GM19099 (cell line): Measurements from ENCODE around the gene DDX42.

Experiments used
- POLR2A ChIP-seq: IDR thresholded peaks from 3 replicates; pipeline ENCODE4 v1.6.1; 2011; ENCODE audit warnings: low read depth; ENCODE audit not compliant: insufficient read length; ENCODE audit errors: extremely low read depth

DDX42 gene

DNA sequence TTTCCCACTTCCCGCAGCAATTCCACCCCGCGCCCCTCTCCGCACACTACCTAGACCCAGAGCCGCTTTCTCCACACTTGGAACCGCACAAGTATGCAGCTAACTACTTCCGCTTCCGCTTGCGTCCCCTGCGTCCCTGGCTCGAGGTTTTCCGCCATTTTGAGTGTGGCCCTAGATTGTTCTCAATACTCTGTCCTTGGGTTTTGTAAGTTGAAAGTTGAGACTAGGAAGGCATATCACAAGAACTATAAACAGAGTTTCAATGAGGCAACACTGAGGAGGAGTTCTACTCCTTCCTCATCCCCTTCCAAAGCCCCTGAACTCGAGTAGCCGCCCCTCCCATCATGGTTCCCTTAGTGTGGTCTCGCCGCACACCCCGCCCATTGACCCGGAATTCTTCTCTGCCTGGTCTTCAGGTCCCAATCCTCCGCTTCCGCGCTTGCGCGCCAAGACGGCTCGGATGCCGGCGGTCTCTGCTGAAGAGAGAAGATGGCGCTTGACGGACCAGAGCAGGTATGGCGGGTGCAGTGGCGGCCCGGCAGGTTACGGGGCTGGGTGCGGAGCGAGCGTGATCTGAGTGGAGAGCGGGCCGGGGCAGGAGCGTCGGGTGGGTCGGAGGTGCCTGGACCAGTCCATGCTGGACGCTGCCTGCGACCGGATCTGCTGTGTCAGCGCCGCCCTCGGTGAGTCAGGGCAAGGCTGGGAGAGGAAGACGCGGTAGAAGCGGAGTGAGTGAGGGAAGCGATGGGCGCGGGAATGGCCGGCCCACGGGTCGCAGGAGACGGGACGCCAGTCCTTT lies 53.2 kb downstream of the DDX42 start, which contains the start of the genes FTSJ3 and PSMC5:
Gene FTSJ3, minus strand, starts transcription at position 662 of the 799 bp plus-strand sequence. CDS start 761 bp downstream, outside the sequence.
Gene PSMC5, plus strand, starts transcription at position 430 of the 799 bp plus-strand sequence. Its CDS starts 60 bp downstream, at position 490.
- TF ChIP-seq POLR2A, result peak; percentile 96

DNA sequence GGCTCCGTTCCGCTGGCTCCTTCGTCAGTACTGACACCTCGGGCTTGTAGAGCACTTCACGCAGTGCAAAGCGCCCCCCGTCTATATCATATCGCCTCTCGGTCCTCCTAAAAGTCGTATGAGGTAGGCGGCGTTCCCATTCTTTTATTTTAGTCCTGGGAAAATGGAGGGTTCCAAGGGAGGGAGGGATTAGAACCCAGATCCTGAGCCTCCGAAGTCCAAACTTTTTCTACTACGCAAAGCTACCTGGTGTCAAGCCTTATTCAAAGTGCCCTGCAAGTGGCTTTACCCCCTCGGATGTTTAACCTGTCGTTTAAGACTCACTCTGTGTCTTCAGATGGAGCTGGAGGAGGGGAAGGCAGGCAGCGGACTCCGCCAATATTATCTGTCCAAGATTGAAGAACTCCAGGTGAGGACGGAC lies 53.8 kb downstream of the DDX42 start:
- no peak for TF ChIP-seq POLR2A

DNA sequence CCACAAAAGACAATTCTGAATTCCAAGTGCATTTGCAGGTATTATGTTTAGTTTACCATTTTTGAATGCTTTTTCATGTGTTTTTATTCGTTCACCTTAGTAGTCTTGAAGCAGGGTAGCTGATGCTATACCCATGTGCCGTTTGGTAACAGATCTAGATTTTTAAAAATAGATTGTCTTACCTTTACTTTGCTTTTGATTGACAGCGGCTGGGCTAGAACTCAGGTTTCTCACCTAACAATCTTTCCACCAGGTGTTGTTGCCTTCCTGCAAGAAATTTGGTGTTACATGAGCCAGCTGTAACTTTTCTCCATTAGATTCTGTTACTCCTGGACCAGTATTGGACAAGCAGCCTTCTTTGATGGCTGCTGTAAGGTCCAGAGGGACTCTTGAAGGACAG lies 55.0 kb downstream of the DDX42 start:
- no peak for TF ChIP-seq POLR2A

DNA sequence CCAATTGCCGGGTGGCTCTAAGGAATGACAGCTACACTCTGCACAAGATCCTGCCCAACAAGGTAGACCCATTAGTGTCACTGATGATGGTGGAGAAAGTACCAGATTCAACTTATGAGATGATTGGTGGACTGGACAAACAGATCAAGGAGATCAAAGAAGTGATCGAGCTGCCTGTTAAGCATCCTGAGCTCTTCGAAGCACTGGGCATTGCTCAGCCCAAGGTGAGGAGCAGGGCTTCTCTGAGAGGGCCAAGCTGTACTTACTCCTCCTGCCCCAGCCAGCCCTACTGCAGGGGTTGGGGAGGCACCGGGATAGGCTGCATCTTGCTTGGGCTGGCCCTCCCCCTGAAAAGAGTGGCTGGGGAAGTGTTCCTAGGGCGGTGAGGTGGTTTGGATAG lies 56.3 kb downstream of the DDX42 start:
- no peak for TF ChIP-seq POLR2A

DNA sequence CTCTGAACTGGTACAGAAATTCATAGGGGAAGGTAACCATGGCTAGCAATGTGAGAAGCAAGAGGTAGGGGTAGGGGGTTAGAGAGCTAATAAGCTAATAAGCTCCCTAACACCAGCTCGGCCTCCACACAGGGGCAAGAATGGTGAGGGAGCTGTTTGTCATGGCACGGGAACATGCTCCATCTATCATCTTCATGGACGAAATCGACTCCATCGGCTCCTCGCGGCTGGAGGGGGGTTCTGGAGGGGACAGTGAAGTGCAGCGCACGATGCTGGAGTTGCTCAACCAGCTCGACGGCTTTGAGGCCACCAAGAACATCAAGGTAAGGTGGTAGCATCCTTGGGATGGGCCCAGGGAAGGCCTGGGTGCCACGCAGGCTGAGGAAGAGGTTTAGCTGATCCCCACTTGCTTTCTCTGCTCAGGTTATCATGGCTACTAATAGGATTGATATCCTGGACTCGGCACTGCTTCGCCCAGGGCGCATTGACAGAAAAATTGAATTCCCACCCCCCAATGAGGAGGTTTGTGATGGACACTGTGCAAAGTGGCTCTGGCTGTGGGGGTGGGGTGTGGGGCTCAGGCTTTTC lies 57.0 kb downstream of the DDX42 start:
- no peak for TF ChIP-seq POLR2A

DNA sequence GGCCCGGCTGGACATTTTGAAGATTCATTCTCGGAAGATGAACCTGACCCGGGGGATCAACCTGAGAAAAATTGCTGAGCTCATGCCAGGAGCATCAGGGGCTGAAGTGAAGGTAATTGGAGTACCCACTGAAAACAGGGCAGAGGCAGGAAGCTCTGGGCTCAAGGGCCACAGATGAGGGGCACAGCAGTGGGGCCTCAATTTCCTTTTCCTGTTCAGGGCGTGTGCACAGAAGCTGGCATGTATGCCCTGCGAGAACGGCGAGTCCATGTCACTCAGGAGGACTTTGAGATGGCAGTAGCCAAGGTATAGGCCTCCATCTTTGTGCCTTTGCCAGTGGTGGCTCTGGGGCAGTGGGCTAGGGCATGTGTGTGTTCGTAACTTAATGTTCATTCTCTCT lies 57.5 kb downstream of the DDX42 start:
- no peak for TF ChIP-seq POLR2A

DNA sequence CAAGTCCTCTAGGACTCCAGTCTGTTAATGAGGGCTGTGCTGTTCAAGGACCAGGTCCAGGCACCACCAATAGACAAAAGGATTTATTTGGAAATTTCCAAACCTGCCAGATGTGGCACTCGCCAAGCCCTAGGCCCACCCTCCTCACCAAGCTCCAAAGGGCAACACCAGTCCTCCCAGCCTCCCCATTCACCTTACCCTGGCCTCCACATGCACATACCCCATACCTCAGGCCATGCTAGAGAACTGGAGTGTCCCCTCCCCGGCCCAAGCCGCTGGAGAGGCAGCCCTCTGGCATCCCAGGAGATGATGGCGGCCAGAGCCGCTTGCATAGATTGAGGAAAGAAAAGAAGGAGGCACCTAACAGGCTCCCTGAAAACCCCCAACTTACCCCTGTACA lies 58.0 kb downstream of the DDX42 start:
- TF ChIP-seq POLR2A, result no peak

DNA sequence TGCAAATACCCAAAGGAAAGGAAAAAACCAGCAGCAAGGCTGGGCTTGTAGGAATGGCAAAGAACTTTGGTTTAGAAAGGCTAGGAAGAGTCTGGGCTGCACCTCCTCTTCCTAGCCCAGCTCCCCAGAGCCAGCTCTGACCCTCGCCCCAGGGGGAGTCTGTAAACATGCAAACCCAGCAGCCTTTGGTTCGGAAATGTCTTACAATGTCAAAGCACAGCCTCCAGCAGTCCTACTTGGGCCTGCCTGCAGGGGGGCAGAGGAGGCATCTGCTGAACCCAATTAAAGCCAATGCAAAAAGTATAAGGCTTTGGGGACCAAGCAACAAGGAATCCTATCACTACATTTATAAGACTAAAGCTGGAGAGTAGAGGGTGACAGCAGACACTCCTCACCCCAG lies 58.5 kb downstream of the DDX42 start:
- TF ChIP-seq POLR2A, result no peak

DNA sequence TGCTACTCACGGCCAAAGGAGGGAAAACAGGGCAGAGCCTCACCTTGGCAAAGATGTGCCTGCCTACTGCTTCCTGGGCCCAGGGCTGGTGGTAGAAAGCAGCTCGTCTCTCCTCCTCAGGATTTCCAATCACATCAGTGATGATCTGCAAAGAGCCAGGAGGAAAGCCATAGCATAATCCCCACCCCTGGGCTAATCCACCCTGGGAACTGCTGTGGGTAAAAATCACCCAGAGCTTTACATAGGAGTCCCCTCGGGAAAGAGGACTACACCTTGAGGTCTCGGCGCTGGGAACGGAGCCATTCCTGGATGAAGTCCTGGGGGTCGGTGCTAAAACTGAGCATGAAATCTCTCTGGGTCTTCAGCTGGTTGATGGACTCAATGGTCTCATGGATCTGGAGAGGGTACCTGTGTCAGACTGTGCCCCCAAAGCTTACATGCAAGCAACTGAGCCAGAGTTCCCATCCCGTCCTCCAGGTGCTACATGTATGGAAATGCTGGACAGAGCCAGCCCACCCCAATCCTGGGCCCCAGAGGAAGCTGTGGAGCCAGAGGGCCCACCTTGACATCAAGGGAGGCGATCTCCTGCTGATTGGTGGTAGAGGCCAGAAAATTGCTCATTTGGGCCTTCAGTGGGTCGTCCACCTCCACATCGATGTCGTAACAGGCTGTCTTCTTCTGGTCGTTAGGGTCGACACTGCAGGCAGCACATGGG lies 59.2 kb downstream of the DDX42 start:
- no peak for TF ChIP-seq POLR2A

DNA sequence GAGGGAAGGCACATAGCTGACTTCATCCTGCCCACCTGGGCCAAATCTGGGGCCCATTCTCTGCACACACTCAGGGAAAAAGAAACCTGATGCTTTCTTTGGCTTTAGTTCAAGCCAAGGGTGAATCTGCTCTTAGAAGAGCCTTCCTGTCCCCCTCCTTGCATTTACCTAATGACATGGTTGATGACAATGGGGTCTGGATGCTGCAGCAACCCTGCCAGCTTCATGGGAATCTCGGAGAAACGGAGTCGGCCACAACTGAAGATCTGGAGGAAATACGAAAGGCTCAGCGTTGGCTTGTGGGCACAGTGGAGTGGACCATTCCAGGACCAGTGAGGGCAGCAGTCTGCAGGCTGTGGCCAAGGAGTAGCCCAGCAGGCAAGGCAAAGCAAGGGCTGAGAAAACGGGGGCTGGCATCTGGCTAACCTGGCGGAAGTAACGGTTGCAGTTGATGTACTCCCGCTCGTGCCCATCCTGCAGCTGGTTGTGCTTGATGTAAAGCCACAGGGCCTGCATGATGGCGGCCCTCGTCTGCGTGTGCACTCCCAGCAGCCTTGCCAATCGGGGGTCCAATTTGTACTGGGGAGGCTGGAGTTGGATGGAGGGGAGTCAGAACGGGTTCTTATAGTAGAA lies 59.9 kb downstream of the DDX42 start:
- TF ChIP-seq POLR2A, result no peak

DNA sequence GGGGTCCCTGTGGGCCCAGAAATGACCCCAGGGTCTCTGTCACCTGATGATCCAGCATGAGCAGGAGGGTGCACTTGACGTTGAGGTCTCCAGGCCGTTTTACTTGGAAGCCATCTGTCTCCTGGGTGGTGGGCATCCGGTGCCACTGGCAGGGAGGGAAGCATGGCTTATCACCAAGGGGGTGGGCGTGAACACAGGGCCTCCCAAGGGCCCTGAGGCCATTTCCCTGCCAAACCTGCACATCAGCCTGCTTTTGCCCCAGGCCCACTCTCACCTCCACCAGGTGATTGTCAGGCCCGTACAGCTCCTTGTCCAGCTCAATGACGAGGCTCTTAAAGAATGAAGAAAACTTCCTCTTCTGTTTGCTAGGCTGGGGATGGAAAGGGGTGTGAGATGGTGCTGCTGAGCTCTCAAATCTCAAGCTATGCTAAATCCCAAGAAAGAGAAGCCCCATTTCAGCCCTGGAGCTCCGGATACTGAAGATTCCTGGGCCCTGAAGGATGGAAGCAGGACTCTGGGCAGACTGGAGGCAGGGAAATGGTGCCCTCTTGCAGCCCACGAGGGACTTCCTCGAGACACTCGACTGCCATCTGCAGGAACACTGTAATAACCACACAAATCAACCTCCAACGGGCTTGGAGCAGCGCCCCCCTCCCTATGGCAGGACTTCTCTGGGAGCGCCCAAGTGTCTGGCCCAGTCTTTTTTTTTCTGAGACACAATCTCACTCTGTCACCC lies 60.6 kb downstream of the DDX42 start:
- no peak for TF ChIP-seq POLR2A

DNA sequence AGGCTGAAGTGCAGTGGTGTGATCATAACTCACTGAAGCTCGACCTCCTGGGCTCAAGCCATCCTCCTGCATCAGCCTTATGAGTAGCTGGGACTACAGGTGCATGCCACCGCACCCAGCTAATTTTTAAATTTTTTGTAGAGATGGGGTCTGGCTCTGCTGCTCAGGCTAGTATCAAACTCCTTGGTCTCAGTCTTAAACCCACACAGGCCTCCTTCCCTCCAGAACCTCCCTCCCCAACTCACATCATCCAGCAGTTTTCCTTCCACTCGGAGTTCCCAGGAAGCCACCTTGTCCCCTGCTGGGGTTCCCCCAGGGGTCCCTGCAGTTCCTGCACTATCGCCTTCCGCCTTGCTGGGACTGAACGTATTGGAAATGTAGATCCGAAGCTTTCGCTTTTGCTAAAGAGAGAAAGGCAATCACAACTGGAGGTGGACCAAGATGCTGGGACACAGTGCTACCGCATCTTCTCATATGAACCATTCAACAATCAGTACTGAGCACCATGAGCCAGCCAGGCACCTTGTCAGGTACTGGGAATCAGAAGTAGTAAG lies 61.3 kb downstream of the DDX42 start:
- TF ChIP-seq POLR2A, result no peak

DNA sequence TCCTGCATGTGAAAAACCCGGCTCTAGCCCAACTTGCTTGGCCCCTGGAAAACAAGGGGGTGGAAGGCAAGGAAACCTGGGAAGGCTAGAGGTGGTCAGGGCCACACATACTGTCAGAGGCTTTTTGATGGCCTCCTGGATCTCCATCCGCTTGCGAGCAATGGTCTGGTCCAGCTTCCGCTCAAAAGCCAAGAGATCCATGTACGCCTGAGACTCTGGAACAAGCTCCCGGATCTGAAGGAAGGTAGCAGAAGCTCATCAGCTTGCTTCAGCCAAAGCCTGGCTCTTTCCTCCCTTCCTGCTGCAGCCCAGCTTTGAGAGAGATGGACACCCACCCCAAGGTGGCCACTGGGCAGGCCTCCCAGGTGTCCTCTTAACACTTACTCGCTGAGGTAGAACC lies 62.8 kb downstream of the DDX42 start:
- no peak for TF ChIP-seq POLR2A

DNA sequence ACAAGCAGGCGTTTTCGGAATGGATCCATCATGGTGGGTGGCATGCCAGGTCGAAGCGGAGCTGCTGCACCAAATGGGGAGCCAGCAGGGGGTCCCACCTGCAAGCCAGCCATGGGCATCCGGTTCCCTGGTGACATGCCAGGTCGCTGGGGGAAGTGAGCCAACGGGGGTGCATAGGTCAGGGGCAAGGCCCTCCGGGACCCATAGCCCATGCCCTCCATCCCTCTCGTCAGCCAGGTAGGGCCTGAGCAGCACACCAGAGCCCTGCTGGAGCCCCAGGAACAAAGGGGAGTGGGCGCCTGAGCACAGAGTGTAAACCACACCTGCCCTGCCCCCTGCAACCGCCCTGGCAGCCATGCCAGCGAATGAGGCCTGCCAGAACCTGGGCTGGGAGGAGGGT lies 63.5 kb downstream of the DDX42 start:
- no peak for TF ChIP-seq POLR2A
